ENCODE results near the gene PDE6H.

PDE6H gene

DNA sequence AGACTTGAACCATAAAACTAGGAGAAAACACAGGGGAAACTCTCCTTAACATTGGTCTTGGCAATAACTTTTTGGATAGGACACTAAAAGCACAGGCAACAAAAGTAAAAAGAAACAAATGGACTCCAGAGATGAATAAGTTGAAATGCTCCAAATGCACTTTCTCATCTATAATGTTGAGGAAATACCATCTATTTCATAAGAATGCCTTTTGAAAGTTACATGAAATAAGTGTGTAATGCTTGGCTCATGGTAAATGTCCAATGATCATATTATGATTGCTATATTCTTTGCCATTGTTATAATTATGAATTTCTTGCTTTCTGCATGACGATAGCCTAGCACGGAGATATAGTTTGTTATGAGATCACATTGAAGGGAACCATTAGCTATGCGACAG, 19.8 kb downstream of the PDE6H start:
- Mint-ChIP-seq H3K27me3 (ENCODE audit: low read depth) (peaks cover 8% of the 10 kb centered on the region), H3K36me3 (ENCODE audit: low read depth) (peaks cover 5% of the 10 kb centered on the region), H3K27ac (no peak overlapping the region), H3K9me3 (peaks cover 18% of the 10 kb centered on the region), H3K4me1 (ENCODE audit: low read depth) (peaks cover 30% of the 10 kb centered on the region), H3K4me3 (no peak overlapping the region)
- DNase-seq (ENCODE audit: low spot score), result no peak

DNA sequence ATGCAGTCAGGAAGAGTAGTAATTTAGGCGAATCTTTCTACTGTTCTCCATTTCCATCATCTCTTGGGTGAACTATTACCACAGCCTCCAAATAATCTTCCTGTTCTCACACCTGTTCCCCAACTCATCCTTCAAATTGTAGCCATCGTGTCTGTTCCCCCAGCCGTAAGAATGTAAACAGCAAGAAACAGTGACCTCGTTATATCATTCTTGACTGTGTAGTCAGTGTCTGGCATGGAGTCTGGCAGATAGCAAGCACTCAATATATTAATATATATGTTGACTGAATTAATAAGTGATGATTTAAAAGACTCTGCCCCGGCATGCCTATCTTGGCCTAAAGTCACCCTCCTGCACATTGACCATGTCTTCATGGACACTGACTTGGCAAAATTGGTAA, 20.3 kb downstream of the PDE6H start:
- H3K27me3 Mint-ChIP-seq (ENCODE audit: low read depth), result peaks cover 9% of the 10 kb centered on the region
- no peak overlapping the region for H3K27ac Mint-ChIP-seq
- H3K4me1 Mint-ChIP-seq (ENCODE audit: low read depth), result peaks cover 30% of the 10 kb centered on the region

DNA sequence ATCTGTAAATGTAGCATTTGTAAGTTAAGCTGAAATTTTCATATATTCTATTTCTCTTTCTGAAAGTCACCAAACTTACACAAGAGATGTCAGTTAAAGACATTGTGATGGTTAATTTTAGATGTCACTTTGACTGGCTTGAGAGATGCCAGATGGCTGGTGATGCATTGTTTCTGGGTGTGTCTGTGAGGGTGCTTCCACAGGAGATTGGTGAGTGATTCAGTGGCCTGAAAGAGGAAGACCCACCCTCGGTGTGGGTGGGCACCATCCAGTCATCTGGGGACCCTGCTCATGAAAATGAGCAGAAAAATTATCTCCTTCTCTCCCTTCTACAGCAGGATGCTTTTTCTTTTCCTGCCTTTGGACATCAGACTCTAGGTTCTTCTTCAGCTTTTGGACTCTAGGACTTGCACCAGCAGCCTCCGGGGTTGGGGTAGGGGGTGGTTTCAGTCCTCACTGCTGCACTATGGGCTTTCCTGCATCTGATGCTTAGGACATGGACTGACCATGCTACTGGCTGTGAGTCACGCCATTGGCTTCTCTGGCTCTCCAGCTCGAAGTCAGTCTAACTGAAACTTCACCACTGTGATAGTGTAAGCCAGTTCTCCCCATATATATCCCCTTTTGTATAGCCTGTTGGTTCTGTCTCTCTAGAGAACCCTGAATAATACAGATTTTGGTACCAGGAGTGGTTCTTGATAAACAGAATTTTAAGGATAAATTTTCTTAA, 20.9 kb downstream of the PDE6H start:
- Mint-ChIP-seq H3K4me3 (no peak overlapping the region), H3K27me3 (ENCODE audit: low read depth) (peaks cover 14% of the 10 kb centered on the region), H3K27ac (peak overlapping the region; percentile 18), H3K4me1 (ENCODE audit: low read depth) (peaks cover 30% of the 10 kb centered on the region), H3K9me3 (peaks cover 18% of the 10 kb centered on the region), H3K36me3 (ENCODE audit: low read depth) (peaks cover 5% of the 10 kb centered on the region)
- DNase-seq (ENCODE audit: low spot score), result no peak

More for the DNA sequence above, 20.3 kb downstream of the PDE6H start:
- Mint-ChIP-seq H3K9me3 (peaks cover 18% of the 10 kb centered on the region), H3K4me3 (no peak overlapping the region), H3K36me3 (ENCODE audit: low read depth) (peaks cover 5% of the 10 kb centered on the region)
- DNase-seq (ENCODE audit: low spot score), result no peak

DNA sequence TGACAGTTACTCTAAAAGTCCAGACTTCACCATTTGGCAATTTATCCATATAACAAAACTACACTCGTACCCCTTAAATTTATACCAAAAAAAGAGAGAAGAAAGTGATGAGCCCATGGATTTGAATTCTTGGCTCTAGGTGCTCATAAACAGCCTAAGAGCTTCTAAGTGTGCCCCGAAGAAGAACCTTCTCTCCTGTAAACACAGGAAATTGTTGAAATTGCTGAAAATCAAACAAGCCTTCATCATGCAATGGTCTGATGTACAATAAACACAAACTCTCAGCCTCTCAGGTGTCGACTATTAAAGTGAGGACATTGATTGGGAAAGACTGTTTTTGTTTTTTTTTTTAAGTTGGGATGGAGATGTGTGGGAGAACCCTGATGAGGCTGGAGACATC, 21.8 kb downstream of the PDE6H start:
- Mint-ChIP-seq H3K27me3 (ENCODE audit: low read depth) (peaks cover 22% of the 10 kb centered on the region), H3K36me3 (ENCODE audit: low read depth) (peaks cover 5% of the 10 kb centered on the region), H3K9me3 (peaks cover 18% of the 10 kb centered on the region), H3K4me3 (no peak overlapping the region), H3K27ac (no peak overlapping the region), H3K4me1 (ENCODE audit: low read depth) (peaks cover 29% of the 10 kb centered on the region)
- no peak for DNase-seq (ENCODE audit: low spot score)

DNA sequence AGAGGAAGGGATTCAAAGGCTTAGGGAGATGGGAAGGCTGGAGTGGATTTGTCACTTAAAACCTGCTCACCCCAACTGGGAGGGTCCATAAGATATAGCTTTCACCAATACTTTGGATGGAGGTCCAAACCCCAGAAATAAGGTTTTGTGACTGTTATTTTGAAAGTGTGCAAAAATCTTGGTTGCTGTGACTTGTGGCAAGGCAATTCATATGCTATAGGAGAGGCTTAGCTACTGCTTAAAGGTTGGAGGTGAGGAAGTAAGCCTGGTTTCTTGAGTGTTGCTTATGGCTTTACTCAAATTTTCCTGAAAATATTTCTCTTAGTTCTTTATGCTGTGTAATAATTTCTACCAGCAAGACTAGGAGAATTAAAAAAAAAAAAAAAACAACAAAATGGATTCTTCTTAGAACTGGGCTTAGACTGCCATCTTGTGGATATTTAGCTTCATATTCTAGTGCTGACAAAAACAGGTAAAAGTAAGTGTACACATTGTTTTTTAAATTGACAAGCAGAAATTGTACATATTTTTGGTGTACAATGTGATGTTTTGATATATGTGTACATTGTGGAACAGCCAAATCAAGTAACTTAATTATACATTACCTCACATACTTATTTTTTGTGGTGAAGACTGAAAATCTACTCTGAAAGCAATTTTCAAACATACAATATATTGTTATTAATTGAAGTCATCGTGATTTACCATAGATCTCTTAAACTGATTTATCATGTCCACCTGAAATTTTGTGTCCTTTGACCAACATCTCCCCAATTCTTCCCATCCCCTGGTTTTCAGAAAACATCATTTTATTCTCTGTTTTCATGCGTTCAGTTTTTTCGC, 23.0 kb downstream of the PDE6H start:
- Mint-ChIP-seq H3K4me3 (no peak overlapping the region), H3K27ac (no peak overlapping the region), H3K27me3 (ENCODE audit: low read depth) (peaks cover 31% of the 10 kb centered on the region), H3K9me3 (peaks cover 8% of the 10 kb centered on the region), H3K36me3 (ENCODE audit: low read depth) (peaks cover 4% of the 10 kb centered on the region), H3K4me1 (ENCODE audit: low read depth) (peaks cover 24% of the 10 kb centered on the region)
- no peak for DNase-seq (ENCODE audit: low spot score)

DNA sequence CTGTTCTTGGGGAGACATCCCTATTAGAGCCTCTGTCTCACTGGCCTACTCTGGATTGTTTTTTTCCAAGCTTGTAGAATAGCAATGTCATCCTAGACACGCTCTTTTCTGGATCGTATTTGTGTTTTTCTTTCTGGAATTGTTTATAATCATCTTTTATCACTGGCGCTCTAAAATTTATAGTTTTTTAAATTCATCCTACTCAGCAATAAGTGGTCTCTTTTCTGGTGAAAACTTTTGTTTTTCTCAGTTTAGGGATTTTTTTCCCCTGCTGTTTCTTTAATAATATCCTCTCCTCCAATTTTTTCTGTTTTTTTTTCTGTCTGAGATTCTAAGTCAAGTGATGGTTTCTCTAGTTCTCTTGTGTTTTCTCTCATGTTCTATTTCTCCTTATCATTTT, 25.2 kb downstream of the PDE6H start:
- Mint-ChIP-seq H3K27ac (no peak overlapping the region), H3K4me1 (ENCODE audit: low read depth) (peaks cover 21% of the 10 kb centered on the region), H3K9me3 (no peaks in the 10 kb centered on the region), H3K27me3 (ENCODE audit: low read depth) (peaks cover 49% of the 10 kb centered on the region), H3K36me3 (ENCODE audit: low read depth) (no peaks in the 10 kb centered on the region), H3K4me3 (no peak overlapping the region)
- no peak for DNase-seq (ENCODE audit: low spot score)

DNA sequence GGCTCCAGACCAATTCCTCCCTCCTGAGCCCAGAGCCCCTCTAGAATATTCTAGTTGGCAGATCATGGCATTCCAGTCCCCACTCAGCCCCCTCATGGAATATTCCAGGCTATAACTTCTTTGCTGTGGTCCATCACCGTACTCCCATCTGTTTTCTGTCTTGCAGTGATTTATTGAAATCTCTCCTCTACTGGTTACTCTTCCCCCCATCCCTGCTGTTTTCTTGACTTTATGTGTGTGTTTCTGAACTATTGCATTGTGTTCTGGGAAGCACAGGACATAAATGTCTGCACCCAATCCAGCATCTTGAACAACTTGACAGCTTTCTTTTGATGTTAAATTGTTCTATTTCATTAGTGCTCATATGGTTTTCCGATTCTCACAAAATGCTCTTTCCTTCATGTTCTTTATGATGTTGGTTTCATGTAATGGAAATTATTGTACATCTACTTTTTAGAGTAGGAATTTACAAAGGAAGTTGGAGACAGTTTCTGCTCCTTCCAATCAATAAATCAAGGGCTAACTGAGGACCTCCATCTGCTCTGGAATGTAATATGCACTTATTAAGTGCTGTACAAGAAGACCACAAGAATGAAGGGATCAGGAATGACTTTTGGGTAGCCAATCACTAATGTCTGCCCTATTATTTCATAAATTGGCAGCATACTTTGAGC, 26.3 kb downstream of the PDE6H start:
- no peak overlapping the region for H3K4me3 Mint-ChIP-seq
- no peaks in the 10 kb centered on the region for H3K9me3 Mint-ChIP-seq
- H3K27ac Mint-ChIP-seq, result no peak overlapping the region
- H3K27me3 Mint-ChIP-seq (ENCODE audit: low read depth), result peaks cover 58% of the 10 kb centered on the region
- no peaks in the 10 kb centered on the region for H3K36me3 Mint-ChIP-seq (ENCODE audit: low read depth)
- DNase-seq (ENCODE audit: low spot score), result no peak
- peaks cover 12% of the 10 kb centered on the region for H3K4me1 Mint-ChIP-seq (ENCODE audit: low read depth)

DNA sequence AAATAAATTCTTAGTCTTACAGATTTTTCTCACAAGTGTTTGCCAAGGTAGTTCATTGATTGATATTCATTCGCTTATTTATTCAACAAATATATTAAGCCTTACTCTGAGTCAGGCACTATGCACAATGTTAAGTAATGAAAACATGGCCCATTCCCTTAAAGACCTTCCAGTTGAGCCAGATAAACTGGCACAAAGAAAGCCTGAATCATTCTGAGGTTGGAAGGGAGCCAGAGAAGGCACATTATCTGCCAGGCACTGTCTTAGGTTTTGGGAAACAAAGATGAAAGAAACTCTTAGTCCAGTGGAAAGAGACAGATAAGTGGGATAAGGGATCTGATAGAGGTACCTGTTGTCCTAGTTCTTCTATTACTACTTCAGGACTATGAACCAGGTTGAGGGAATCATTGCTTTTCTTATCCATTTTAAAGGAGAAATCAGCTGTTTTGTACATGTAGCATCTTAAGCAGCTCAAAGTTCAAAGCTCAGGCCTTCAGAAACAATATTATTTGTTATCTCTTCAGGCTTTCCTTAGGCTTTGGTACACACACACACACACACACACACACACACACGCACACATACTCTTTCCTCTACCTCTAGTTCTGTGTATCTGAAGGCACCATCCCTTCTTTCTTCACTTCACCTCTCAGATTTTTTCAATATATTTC, 27.0 kb downstream of the PDE6H start:
- Mint-ChIP-seq H3K4me3 (no peak overlapping the region), H3K9me3 (no peaks in the 10 kb centered on the region), H3K4me1 (ENCODE audit: low read depth) (peaks cover 6% of the 10 kb centered on the region), H3K27ac (no peak overlapping the region), H3K36me3 (ENCODE audit: low read depth) (no peaks in the 10 kb centered on the region), H3K27me3 (ENCODE audit: low read depth) (peaks cover 58% of the 10 kb centered on the region)
- DNase-seq (ENCODE audit: low spot score), result no peak

DNA sequence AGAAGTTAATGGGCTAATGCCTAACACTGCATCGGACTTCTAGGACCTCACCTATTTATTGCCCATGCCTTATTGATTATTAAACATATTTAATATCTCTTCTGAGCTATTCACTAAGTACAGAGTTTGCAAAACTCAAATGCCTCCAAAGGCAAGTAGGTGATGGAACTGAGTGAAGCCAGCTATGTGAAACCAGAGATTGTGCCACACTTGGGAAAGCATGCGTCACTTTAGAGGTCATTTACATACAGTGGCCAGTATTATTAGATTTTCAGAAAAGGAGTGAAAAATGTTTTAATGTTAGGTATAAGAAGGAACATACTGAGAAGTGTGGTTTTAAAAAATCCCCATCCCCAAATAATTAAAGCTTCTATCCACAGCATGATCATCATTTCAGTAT, 27.7 kb downstream of the PDE6H start:
- no peaks in the 10 kb centered on the region for H3K36me3 Mint-ChIP-seq (ENCODE audit: low read depth)
- peaks cover 59% of the 10 kb centered on the region for H3K27me3 Mint-ChIP-seq (ENCODE audit: low read depth)
- H3K4me3 Mint-ChIP-seq, result no peak overlapping the region
- DNase-seq (ENCODE audit: low spot score), result no peak
- no peaks in the 10 kb centered on the region for H3K9me3 Mint-ChIP-seq
- peaks cover 2% of the 10 kb centered on the region for H3K4me1 Mint-ChIP-seq (ENCODE audit: low read depth)
- H3K27ac Mint-ChIP-seq, result no peak overlapping the region

DNA sequence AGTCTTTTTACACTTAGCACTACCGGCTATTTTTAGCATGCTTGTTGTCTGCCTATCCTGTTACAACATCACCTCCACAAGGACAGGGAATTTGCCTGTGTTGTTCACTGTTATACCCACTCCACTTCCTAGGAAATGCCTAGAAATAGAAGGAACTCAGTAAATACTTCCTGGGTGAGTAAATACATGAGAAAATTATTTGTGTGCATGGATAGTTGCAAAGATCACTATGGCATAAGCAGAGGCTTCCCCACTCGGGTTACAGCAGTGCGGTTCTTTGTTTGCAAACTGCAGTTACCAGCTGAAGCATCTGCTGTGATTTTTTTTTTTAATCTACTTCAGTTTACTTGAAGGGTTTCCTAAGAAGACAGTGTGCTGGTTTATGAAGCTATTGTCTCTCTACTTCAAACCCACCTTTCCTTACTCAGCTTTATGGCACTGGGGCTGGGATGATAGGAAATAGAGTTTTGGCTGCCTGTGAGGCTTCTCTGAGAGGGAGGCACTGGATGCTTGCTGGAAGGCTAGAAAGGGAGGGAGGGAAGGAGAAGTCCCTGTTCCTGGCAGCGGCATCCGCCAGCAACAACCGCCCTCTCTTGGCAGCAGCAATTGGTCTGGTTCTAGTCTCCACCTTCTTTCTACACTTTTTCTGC, 29.0 kb downstream of the PDE6H start:
- H3K4me3 Mint-ChIP-seq, result no peak overlapping the region
- H3K36me3 Mint-ChIP-seq (ENCODE audit: low read depth), result no peaks in the 10 kb centered on the region
- H3K27me3 Mint-ChIP-seq (ENCODE audit: low read depth), result peaks cover 68% of the 10 kb centered on the region
- H3K4me1 Mint-ChIP-seq (ENCODE audit: low read depth), result no peaks in the 10 kb centered on the region
- no peak for DNase-seq (ENCODE audit: low spot score)
- H3K9me3 Mint-ChIP-seq, result no peaks in the 10 kb centered on the region
- no peak overlapping the region for H3K27ac Mint-ChIP-seq

DNA sequence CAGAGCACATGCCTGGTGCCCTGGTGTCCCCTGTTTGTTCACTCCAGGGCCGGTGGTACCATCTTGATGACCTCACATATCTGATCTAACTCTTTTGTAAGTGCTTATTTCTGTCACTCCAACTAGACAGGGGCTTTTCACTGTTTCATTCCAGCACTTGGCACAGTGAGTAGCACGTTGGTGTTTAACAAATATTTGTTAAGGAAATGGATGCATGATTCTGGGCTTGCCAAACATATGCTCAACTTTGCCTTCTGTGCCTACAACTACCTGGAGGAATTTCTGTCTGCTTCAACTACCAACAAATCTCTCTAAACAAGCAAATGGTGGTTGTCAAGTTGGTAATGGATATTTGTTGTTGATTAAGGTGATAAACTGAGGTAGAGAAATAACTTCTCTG, 31.6 kb downstream of the PDE6H start:
- no peak overlapping the region for H3K4me3 Mint-ChIP-seq
- H3K36me3 Mint-ChIP-seq (ENCODE audit: low read depth), result no peaks in the 10 kb centered on the region
- H3K27me3 Mint-ChIP-seq (ENCODE audit: low read depth), result peaks cover 61% of the 10 kb centered on the region
- no peaks in the 10 kb centered on the region for H3K4me1 Mint-ChIP-seq (ENCODE audit: low read depth)
- DNase-seq (ENCODE audit: low spot score), result no peak
- H3K9me3 Mint-ChIP-seq, result no peaks in the 10 kb centered on the region
- no peak overlapping the region for H3K27ac Mint-ChIP-seq

DNA sequence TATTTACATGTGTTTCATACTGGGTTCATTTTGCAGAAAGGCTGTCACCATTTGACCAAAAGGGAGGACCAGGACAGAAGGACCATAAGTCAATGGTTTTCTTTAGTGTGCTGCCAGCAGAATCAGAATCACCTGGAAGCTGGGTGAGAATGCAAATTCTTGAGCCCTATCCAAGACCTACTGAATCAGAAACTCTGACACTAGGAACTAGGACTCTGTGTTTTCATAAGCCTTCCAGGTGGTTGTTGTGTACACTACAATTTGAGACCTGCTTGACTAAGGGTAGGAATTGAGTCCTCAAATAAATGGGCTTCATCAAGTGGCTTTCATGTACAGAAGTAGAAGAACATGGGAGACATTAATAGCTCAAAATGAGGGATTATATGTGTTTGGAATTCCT, 32.2 kb downstream of the PDE6H start:
- Mint-ChIP-seq H3K27me3 (ENCODE audit: low read depth) (peaks cover 58% of the 10 kb centered on the region), H3K4me1 (ENCODE audit: low read depth) (no peaks in the 10 kb centered on the region), H3K27ac (no peak overlapping the region), H3K36me3 (ENCODE audit: low read depth) (no peaks in the 10 kb centered on the region), H3K9me3 (no peaks in the 10 kb centered on the region), H3K4me3 (no peak overlapping the region)
- no peak for DNase-seq (ENCODE audit: low spot score)

DNA sequence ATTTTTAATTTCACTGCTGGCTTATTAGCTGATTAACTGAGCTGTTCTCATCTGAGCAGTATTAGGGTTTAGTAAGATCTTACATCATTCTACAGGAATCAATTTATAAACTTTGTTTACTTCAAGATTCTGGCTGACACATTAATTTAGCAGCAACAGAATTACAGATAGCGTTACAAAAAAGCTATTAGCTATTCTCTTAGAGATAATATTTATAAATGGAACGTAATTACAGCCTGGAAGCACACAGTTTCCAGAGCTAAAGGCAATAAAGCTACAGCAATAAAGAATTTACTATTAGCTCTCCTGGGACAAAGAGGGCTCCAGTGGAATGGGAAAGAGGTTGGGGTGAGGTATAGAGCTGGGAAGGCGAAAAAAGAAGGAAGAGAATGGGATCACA, 34.7 kb downstream of the PDE6H start:
- H3K4me3 Mint-ChIP-seq, result no peak overlapping the region
- no peak overlapping the region for H3K27ac Mint-ChIP-seq
- DNase-seq (ENCODE audit: low spot score), result no peak
- H3K36me3 Mint-ChIP-seq (ENCODE audit: low read depth), result no peaks in the 10 kb centered on the region
- no peaks in the 10 kb centered on the region for H3K4me1 Mint-ChIP-seq (ENCODE audit: low read depth)
- H3K27me3 Mint-ChIP-seq (ENCODE audit: low read depth), result peaks cover 38% of the 10 kb centered on the region
- H3K9me3 Mint-ChIP-seq, result no peaks in the 10 kb centered on the region
